ENCODE measurements around the gene IFT25.

The IFT25 gene

DNA sequence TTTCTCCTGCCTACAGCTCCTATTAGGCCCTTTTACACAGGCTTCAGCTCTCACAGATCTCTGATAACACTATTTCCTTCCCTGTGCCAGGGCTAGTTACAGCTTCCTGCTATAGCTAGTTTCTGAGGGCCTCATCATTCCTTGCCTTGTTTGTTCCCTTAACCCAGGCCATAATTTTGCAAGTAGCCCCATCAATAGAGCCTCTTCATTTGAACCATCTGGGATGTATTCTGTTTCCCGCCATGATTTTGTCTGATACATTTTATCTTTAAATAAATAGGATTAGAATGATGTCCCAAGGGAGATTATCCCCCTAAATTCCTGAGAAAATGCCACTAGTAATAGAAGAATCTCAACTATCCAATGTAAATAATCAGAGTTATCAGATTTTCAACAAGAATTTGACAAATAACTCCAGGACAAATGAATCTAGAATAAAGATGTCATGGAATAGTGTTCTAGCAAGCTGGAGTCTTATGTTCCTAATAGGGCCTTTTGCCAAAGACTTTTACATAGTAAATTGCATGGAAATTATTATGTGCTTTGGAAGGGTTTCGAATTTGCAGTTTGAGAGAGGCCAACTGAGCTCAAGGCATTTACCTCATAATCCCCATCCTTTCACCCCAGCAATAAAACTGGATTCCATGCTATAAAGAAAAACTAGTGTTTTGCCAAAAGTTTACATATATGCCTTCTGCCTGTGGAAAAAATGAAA is 16.1 kb downstream of the IFT25 start:
- DNase-seq (ENCODE audit: low read depth in 2 of 2): no peak

DNA sequence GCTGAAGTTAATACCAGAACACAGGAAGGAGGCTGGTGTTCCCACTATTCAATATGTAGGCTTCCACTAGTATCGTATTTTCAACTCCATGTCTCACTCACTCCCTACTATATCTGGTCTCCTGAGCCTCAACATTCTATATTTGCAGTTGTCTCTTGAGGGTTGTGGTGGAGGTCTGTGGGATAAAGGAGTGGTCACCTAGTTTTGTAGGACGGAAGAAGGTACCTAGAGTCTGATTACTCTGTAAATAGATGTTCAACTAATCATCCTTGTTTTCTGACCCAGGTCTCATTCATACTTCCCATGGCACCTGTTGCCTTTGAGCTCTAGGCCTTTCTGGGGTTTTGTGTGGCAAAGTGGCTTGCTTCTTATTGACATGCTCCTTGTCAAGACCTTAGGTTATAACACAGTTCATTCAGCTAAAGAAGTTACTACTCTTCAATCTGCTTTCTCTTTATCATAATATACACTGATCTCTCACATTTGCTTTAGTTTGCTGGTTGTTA is 18.1 kb downstream of the IFT25 start:
- no peak for DNase-seq (ENCODE audit: low read depth in 2 of 2)

DNA sequence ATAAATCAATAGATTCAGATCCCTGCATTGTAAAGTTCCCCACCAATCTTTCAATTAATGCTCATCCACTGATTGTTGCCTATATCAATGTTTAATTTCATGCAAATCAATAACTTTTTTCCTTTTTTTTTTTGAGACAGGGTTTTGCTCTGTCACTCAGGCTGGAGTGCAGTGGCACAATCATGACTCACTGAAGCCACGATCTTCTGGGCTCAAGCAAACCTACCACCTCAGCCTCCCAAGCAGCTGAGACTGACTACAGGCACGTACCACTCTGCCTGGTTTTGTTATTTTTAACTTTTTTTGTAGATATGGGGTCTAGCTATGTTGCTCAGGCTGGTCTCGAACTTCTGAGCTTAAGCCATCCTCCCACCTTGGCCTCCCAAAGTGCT is 25.8 kb downstream of the IFT25 start:
- no peak for DNase-seq (ENCODE audit: low read depth in 2 of 2)

DNA sequence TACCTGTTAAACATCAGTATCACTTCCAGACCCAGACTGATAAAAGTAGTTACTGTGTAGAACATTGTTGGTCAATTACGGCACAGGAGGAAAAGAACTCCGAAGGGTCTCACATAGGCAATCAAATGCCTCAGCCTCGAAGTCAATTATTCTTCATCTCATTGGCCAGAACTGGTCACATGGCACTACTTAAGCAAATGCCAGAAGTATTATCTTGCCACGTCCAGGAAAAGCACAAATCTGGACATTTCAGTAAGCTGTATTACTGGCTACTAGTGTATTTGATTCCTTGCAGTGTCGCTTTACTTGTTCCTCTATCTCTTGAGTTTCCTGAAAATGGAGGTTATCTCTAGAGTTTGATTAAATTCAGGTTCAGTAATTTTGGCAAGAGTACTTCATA is 27.2 kb downstream of the IFT25 start:
- DNase-seq (ENCODE audit: low read depth in 2 of 2): no peak

DNA sequence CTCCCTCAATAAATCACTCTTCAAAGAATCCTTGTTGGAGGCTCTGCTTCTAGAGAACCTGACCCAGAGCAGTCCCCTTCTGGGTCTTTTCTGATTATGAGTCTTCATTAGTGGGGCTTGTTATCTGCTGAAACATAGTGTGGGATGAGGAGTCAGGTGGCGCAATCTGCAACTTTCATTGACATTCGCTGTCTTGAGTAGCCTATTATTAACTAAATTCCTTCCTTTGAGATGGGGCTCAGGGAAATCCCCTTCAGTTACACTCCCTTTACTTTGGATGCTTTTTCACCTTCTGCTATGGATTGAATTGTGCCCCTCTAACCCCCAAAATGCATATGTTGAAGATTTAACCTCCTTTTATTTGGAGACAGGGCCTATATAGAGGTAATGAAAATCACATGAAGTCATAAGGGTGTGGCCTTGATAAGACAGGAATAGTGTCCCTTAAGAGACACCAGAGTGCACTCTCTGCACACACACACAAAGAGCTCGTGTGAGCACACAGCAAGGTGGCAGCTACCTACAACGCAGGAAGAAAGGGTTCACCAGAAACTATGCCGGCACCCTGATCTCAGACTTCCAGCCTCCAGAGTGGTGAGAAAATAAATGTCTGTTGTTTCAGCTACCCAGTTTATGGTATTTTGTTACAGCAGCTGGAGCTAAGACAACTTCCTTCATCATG is 32.0 kb downstream of the IFT25 start:
- no peak for DNase-seq (ENCODE audit: low read depth in 2 of 2)

DNA sequence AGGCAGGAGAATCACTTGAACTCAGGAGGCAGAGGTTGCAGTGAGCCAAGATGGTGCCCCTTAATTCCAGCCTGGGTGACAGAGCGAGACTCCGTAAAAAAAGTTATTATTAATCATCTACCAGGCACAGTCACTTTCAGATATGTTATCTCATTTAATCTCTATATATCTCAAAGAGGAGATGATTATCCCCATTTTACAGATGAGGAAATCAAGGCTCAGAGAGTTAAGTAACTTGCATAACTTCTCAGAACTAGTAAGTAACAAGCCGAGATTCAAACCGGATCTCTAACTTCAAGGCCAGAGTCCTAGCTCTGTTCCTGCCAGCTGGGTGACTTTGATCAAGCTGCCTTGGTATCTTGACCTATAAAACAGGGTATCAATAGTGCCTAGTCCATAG is 34.1 kb downstream of the IFT25 start:
- DNase-seq (ENCODE audit: low read depth in 2 of 2): no peak

DNA sequence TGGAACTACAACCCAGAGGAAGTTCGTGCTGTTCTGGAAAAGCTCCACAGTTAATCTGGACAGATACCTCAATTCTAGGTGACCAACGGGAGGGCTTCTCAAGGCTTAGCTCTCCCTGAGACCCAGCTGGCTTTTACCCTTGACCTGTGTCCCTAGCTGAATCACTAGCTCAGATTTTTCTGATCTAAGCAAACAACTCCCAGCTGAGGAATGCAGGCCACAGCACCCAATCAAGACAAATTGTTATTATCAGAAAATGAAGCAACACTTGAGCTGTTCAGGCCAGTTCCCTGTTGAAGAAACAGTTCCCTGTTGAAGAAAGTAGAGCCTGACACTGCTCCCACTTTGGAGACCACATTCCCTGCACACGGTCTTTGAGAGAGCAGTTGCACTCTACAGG is 35.6 kb downstream of the IFT25 start:
- DNase-seq (ENCODE audit: low read depth in 2 of 2): no peak

DNA sequence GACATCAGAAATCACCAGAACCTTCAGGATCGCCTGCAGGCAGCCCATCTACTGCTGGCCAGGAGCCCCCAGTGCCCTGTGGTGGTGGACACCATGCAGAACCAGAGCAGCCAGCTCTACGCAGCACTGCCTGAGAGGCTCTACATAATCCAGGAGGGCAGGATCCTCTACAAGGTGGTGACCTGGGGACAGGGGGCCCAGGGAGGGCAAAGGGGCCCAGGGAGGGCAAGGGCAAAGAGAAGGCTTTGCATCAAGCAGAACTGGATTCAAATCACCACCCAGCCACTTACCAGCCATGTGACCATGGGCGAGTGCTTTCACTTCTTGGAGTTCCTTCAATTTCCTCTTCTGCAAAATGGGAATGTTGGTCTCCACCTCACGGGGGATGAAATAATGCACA is 39.4 kb downstream of the IFT25 start:
- DNase-seq (ENCODE audit: low read depth in 2 of 2): no peak

DNA sequence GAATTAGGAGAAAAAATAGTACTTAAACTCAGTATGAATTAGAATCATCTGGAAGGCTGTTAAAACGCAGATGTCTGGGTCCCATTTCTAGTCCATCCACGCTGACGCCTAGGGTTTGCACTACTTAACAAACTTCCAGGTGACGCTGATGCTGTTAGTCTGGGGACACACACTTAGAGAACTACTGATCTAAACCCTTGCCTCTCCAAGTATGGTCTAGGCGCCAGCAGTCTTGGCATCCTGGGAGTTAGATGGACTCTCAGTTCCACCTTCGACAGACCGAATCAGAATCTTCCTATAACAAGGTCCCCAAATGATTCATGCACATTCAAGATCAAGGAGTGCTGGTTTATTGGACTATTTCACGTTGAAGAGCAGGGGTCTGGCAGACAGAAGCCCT is 40.0 kb downstream of the IFT25 start:
- no peak for DNase-seq (ENCODE audit: low read depth in 2 of 2)

DNA sequence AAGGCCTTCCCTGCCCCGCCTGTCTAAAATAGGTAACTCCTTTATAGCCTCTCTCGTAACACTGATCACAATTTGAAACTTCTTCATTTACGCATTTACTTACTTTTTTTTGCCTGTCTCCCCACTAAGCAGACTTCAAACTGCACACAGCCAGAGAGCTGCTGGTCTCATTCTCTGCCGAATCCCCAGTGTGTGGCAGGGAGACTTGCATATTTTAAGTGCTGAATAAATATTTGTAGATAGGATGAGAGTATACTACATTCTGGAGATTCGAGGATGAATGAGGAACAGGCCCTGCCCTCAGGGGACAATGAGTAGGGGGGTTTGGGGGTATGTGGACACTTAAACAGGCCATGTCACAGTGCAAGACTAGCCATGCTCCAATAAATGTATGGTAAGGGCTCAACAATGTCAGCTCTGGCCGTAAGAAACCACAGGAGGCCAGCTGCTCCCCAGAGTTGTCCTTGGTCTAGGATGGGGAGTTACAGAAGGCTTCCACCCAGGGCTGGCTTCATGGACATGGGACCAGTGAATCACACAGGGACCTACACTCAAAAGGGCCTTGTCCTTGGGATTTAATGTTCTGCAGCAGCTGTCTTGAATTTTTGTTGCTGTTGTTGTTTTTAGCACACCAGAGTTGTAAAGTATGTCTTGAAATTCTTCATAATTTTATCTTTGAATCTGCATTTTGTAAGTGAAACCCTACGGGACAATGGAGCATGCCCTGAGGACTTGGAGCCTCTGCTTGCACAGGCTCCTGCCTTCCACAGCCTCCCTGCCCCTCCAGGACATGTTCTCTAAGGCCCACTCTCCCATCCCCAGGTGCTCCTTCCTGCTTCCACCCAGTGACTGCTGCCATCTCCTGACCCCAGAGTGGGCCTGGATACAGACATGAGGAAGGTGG is 43.0 kb downstream of the IFT25 start:
- DNase-seq (ENCODE audit: low read depth in 2 of 2): no peak

DNA sequence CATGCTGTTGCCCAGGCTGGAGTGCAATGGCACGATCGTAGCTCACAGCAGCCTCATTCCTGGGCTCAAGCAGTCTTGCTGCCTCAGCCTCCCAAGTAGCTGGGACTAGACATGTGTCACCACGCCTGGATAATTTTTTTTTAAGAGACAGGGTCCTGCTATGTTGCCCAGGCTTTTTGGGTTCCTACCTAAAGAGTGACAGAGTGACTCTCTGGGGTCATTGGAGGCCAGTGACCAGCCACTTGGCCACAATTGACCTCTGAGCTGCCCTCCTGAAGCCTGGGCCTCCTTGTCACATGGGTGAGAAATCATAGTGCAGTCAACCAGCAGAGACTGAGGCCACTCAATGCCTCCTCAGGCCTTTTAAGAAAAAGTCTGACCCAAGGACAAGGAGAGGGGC is 45.8 kb downstream of the IFT25 start:
- no peak for DNase-seq (ENCODE audit: low read depth in 2 of 2)

DNA sequence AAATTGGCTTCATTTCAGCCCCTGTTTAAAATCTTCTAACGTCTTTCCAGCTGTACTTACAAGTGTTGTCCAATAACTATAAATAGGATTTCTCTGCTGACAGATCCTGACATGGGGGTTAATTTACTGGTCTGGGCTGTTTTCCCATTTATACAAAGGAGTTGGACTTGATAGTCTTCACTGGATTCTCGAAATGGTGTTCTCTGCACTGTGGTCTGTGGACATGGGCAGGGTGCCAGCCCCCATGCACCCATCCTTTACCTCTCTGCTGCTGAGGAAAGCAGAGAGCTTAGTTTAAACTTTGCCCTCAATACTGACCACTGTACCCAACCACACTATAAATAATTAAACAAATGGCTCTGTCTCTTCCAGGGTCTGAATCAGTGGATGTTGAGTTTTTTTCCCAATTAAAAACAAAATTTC is 46.3 kb downstream of the IFT25 start:
- DNase-seq (ENCODE audit: low read depth in 2 of 2): no peak

DNA sequence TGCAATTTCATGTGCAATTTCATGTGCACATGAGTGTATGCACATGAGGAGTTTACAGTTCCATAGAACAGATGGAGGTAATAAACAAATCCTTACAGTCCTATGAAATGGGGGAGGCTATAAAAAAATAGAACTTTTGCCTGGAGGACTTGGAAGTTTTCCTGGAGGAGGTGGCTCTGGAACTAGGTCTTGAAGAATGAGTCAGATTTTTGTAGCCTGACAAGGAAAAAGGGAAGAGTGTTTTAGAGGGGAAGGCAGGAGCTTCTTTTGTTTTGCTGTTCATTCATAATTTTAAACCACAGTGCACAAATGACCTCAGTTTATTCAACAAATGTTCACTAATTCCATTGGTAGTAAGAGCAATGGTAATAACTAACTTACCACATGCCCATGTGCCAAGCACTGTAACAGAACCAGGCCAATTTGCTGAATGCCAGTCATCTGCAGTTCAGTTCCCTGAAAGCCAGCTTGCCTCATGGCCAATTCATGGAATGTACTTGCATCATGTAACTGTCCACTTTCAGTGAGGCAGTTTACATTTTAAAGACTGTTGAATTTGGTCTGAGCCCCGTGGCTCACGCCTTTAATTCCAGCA is 48.8 kb downstream of the IFT25 start:
- no peak for DNase-seq (ENCODE audit: low read depth in 2 of 2)

DNA sequence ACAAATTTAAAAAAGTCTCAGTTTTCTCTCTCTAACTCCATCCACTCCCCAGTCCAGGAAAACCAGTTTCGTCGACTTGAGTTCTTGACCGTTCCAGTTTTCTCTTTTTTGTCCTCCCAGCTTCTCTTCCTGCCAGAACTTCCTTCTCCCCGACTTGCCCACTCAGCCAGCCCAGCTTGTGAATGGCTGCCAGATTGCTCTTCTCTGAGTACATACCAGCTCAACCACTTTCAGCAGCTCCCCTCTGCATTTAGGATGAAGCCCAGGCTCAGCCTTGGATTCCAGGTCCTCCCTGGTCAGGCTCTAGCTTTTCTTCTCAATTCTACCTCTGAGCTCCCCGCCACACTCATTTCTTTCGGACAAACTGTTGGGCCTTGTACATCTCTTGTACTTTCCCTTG is 50.1 kb downstream of the IFT25 start:
- no peak for DNase-seq (ENCODE audit: low read depth in 2 of 2)

DNA sequence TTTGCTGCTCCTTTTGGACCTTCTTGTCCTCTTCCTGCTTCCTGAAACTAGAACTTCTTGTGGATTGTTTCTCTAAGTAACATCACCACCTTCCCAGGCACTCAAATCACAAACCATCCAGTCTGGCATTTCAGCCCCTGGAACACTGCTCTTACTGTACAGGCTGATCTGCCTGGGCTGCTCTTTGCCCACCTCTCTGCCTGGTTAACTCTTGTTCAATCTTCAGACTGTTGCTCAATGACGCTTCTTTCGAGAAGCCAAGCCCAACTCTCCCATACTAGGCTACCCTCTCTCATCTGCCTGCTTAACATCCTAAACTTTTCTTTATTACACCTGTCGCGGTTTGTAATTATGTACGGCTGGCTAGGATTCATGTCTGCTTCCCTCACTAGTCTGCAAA is 50.9 kb downstream of the IFT25 start:
- no peak for DNase-seq (ENCODE audit: low read depth in 2 of 2)

DNA sequence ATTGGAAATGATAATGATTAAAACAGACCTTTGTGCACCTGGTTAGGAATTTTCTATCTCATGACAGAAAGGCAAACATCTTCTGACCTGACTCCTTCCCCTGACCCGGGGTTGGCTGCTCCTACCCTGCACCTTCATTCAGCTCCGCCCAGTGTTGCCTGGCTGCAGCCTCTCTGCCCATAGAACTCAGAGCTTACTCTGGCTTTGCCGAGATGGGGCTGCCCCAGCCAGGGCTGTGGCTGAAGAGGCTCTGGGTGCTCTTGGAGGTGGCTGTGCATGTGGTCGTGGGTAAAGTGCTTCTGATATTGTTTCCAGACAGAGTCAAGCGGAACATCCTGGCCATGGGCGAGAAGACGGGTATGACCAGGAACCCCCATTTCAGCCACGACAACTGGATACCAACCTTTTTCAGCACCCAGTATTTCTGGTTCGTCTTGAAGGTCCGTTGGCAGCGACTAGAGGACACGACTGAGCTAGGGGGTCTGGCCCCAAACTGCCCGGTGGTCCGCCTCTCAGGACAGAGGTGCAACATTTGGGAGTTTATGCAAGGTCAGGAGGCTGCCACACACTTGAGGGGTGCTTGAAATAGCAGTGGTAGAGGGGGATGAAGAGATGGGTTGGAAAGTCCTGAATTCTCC is 51.4 kb downstream of the IFT25 start, which contains the start of gene DIO1:
Gene DIO1, plus strand, starts transcription at position 189 of the 638 bp plus-strand sequence. Its CDS starts 24 bp downstream, at position 213.
- DNase-seq (ENCODE audit: low read depth in 2 of 2): no peak

DNA sequence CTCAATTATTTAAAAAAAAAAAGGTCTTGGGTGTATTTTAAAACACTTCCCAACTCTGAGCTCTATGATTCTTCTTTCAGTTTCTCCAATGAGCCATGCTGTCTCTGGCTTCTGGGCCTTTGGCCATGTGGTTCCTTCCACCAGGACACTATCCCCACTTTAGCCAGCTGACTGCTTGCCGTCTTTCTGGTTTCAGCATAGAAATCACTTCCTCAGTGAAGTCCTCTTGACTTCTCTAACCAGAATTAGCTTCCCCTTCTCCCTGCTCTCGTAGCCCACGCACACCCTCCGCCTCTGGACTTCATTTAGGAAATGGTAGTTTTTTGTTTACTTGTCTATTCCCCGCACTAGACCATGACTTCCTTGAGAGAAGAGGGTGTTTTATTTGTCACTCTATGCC is 52.6 kb downstream of the IFT25 start:
- no peak for DNase-seq (ENCODE audit: low read depth in 2 of 2)

DNA sequence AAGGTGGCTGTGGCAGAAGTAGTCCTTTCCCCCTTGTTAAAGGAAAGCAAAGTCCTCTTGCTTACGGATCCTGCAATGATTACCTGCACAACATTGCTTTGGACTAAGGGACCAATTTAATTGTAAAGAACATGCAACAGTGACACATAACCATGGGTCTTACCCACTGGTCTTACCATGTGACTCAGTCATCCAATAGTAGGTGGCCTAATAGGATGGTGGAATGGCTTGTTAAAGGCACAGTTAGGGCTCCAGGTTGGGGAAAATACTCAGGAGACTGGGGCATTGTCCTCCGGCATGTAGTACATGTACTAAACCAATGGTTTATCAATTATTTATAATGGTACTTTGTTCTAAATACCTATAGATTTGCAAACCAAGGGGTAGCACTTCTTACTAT is 53.8 kb downstream of the IFT25 start:
- DNase-seq (ENCODE audit: low read depth in 2 of 2): no peak

DNA sequence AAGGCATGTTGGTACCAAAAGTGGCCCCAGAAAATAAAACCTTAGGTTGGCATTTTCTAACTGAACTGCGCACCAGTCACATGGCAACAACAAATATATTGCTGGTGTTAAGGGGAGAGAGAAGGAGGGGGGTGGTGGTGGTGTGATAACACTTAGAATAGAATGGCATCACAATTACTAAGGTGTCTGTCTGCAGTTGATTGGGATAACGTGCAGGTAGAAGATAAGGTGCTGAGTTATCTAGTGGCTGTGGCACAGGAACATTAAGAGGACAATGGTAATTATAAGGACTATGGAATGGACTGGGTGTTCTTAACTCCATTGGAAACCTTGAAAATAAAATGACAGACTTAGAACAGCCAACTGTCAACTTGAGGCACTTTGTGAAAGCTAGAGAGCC is 54.5 kb downstream of the IFT25 start:
- no peak for DNase-seq (ENCODE audit: low read depth in 2 of 2)

DNA sequence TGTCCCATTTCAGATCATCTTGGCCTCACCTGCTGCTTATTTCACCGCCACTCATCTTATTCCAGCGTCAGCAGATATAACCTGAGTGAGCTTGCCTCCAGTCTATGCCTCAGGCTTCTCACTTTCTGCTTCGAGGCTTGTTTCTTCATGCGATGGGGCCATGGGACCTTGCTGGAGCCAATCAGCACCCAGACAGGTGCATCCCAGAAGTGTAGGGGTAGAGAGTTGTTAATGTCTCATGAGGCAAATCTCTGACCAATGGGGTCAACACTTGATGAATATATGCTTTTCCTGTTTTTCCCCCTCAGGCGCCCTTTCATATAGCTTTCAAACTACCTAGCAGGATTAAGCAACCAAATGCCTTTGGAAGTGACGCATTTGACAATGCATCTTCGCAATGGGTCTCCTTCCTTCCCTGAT is 55.0 kb downstream of the IFT25 start:
- DNase-seq (ENCODE audit: low read depth in 2 of 2): no peak
